HG03196 (cell line): ENCODE results near the gene FARS2.
"Not testable (repeated sequence)": the region's sequence is repeated elsewhere in the genome, so short reads cannot be mapped to it uniquely, and the experiment has no call there.

Source experiments
- ATAC-seq: cut with Tn5 transposase; IDR thresholded peaks from one replicate; pipeline ENCODE4 v1.9.1; 2021; ENCODE audit not compliant: unreplicated experiment

FARS2 gene

DNA sequence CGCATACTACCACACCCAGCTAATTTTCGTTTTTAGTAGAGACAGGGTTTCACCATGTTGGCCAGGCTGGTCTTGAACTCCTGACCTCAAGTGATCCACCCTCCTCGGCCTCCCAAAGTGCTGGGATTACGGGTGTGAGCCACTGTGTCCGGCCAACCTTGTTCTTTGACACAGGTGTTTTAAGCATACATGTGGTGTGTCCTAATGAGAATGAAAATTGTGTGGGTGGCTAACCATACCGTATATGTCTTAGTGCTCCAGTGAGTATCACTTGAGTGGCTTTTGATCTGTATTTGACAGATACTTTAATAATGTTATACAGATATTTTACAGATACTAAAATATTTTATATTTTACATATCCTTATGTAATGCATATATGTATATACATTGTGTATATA lies 395.4 kb downstream of the FARS2 start:
- ATAC-seq = not testable (repeated sequence)

DNA sequence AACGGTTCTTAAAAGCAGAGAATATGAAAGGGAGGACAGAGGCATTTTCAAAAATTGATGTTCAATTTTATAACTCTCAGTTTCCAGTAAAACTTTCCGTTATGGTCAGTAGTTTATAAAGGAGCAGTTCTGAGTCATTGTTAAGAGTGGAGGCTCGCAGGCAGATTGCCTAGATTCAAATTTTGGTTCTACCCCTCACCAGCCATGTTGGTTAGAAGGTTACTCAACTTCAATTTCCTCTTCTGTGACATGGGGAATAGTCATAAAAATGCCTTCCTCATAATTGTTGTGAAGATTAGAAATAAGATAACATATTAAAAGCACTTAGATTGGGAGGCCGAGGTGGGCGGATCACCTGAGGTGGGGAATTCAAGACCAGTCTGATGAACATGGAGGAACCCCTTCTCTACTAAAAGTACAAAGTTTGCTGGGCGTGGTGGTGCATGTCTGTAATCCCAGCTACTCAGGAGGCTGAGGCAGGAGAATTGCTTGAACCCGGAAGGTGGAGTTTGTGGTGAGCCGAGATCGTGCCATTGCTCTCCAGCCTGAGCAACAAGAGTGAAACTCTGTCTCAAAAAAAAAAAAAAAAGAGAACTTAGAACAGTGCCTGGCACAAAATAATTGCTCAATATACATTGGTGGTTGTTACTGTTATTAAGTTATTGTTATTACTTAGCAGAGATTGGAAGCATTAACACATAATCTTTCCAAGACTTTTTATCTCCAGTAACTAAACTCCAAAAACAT lies 396.5 kb downstream of the FARS2 start:
- no peak for ATAC-seq

GRCh38 chr6:5659467-5659866 lies 398.2 kb downstream of the FARS2 start:
- ATAC-seq = no peak

DNA sequence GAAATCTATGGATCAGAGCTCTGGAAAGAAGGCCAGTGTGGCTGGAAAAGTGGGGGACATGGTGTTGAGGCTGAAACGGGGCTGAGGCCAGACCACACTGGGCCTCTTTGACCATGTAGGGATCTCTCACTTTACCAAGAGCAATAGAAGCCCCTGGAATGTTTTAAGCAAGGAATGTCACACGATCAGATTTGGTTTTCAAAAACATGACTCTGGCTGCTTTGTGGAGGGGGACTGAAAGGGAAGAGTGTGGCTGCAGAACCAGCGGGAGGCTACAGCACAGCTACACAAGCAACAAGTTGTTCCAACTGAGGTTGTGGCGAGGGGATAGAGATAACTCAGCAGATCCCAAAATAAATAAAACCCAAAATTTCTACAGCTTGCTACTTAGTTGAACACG lies 399.5 kb downstream of the FARS2 start:
- ATAC-seq = no peak

DNA sequence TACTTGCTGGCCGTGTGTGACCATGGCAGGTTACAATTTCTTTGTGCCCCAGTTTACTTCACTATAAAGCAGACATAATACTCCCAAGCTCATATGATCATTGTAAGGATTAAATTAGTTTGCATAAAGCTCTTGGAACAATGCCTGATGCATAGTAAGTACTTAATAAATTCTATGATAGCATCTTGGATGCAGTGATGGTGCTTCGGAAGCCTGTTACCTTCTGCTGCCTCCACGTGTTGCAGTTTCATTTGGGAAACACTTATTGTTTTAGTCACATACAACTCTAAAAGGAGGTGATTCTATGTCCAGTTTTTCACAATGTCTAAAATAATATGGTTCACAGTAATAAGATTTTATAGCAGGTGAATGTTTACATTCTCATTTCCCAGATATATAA lies 401.5 kb downstream of the FARS2 start:
- no peak for ATAC-seq

GRCh38 chr6:5663259-5663658 lies 401.9 kb downstream of the FARS2 start:
- ATAC-seq = no peak

GRCh38 chr6:5663739-5664138 lies 402.4 kb downstream of the FARS2 start:
- no peak for ATAC-seq

DNA sequence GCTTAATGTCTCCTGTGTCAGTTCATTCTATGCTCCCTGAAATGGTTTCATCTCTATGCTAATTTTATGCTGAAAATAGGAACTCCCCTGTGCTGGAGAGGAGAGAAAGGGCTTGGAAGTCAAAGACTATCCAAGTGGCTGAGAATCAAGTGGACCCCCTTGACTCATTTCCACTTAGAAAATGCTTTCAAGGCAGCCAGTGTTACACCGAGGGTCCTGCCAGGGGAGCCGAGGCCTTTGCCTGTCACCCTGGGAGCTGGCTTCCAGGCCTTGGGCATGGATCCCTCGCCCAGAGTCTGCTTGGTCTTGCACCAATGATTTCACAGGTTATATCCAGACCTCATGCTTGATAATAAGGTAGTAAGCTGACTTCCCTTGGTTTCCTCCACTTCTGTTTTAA lies 402.8 kb downstream of the FARS2 start:
- no peak for ATAC-seq

DNA sequence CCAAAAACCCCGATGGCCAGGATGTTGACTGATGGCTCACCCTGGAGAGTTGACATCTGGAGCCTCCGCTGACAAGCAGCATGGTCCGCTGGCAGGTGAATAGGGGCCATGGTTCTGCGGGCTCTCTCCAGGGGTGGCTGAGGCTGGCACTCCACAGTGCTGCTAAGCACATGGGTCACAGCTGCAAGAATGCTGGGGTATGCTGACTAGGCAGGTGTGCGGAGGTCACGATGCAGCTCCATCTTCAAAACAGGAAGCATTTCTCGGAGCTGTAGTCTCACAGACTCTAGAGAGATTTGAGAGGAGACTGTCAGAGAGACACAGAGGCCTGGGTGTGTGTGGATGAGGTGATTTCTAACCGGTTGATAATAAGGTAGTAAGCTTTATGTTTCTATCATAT lies 403.9 kb downstream of the FARS2 start:
- no peak for ATAC-seq

GRCh38 chr6:5665667-5666066 lies 404.4 kb downstream of the FARS2 start:
- no peak for ATAC-seq

GRCh38 chr6:5666695-5667094 lies 405.4 kb downstream of the FARS2 start:
- ATAC-seq = no peak

- no peak for ATAC-seq
Measured at GRCh38 chr6:5667737-5668136, 406.4 kb downstream of the FARS2 start.

- no peak for ATAC-seq
Measured at GRCh38 chr6:5670381-5670780, 409.1 kb downstream of the FARS2 start.

GRCh38 chr6:5670811-5671561 lies 409.7 kb downstream of the FARS2 start:
- no peak for ATAC-seq

DNA sequence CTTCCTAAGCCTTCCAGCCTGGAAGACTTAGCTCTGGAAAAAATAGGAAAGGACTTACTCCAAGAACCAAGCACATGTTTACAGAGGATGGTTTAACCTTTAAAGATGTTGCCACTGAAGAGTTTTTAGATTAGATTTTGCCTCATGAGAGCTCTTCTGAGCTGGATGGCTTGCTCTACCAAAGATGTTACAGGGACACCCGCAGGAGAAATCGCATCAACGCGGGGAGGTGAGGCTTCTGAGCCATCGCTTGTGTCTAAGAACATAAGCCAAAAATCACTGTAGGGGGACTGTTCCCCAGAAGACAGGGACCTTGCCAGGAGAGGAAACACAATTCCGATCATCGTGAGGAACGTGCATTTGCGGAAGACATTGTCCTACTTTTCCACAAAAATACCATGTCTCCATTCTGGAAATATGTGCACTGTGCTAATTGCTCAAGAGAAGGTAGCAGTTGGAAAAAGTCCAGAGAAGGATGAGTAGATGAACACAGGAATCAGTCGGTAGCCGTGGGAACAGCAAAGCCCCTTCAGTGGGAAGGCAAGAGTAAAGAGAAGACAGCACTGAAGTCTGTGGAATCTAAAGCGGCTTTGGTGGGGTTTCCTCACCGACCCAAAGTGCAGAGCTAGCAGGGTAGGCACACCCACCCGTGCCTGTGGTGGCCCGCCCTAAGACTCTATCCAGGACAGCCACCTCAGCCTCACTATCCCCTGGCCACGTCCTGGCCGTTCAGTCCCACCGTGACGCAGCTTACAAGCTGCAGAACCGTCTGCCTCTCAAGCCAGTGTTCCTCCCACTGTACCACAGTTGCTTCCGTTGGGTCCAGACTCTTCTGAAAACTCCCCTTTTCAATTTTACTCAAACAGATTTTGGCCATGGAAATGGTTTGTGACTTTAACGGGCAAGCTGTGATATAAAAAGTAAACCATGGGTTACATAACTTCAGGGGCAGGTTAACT lies 410.6 kb downstream of the FARS2 start:
- ATAC-seq = no peak

DNA sequence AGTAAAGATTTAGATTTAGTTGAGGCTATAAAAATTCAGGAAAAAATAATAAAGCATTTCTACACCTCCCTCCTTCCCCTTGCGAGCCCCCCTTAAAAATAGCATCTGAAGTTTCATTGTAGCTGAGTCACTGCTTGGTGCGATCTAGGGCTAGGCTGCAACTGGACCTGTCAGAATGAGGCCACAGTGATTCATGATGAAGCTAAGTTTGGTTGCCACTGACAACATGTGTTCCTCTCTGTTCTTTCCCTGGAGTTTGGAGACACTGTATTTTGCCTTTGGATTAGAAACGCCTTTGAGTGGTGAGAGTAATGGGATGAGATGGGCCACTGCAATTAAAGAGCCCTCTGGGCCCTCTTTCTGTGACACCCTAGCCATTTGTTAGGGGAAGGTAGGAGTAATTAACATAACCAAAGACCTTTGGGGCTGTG lies 411.3 kb downstream of the FARS2 start:
- ATAC-seq = no peak

DNA sequence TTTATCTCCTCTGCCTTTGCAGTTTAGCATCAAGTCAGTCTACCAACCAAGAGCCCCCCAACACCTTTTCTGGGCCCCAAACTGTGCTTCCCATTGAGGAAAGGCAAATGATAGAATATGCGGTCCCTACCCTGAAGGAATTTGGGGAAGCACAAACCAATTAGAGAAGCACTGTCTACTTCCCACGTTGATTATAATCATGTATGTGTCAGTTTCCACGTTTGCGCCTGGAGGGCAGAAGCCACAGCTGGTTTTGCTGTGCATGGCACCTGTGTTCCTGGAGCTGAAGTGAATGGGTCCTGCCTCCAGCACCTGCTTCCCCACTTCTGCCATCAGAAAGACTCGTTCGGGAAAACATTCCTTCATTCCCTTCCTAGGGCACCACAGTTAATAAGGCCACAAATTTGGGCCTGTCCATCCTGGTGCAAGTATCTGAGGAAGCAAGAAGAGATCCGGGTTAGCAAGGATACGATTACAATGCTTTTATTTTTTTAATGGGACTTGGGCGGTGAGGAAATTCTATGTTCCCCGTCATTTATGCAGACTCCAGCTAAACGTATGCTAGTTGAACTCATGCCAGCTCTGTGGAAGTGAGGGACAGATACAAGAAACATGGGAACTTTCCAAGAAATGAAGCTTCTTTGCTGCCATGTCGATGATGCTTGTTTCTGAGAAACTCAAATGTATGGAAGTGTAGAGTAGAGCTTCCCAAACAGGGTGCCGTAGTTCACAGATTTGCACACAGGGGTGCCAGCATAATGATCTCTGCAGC lies 411.9 kb downstream of the FARS2 start:
- no peak for ATAC-seq

GRCh38 chr6:5674141-5674540 lies 412.8 kb downstream of the FARS2 start:
- ATAC-seq = no peak

- ATAC-seq = no peak
Measured at GRCh38 chr6:5674721-5675120, 413.4 kb downstream of the FARS2 start.

DNA sequence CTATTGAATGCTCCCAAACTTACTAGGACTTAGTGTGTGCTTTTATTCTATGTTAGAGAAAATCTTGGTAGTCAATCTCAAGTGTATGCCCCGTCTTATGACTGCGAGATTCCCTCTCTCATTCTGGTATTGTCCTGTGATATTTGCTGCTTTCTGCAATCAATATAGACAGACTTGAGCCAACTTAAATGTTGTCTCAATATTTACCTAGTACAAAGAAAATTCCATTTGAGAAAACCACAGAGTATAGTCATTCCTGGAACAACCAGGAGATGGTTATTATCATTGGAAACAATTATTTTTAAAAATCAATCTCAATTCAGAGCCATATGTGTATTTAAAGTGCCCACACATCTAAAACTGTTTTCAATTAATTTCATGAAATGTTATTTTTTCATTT lies 415.4 kb downstream of the FARS2 start:
- ATAC-seq = no peak
